Forelimb muscle (tissue), 1 donor: Measurements from ENCODE around the gene TTLL4. TPM values are rescaled to one million over a fixed set of nuclear protein-coding genes. Genes with fewer than 3 reads are reported as not detected.
"Not testable (repeated sequence)": the region's sequence is repeated elsewhere in the genome, so short reads cannot be mapped to it uniquely, and the experiment has no call there.

Source experiments
- DNase-seq: peaks from one replicate; pipeline ENCODE4 v3.0.0-alpha.2; 2013; ENCODE audit warnings: low read depth
- polyA plus RNA-seq: library from polyadenylated mRNA; unstranded; fragments of 120-200 nt; gene quantifications from one replicate; pipeline ENCODE4 v1.2.1, GENCODE V29; 2013; ENCODE audit not compliant: insufficient read length

Gene TTLL4
- polyA plus RNA-seq, 1 donor, result 26.5 TPM

DNA sequence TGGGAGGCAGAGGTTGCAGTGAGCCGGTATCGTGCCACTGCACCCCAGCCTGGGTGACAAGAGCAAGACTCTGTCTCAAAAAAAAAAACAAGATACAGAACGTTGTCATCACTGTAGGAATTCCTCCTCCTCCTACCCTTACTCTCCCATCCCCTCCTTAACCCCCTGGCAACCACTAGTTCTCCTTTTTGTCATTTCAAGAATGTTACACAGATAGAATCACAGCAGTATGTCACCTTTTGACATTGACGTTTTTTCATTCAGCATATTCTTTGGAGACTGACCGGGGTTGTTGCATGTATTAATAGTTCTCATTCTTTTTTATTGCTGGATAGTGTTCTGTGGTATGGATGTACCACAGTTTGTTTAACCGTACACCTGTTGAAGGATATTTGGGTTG lies 32.4 kb downstream of the TTLL4 start:
- no peak for DNase-seq

DNA sequence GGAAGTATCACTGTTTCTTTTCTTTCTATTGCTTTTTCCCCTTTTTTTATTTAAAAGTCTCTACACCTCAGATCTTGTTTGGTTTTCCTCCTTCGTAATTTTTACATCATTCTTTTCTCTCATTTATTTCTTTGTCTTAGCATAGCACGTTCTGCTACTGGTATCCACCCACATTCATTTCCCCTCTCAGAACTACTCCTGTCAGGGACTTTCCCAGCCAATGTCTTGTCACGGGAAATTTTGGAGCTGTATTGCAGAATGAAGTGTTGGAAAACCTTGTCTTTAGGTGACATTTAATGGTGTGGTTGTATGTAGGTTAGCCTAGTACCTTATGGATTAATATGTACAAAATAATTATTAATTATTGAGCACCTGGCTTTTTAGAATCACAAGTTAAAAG lies 34.0 kb downstream of the TTLL4 start:
- DNase-seq, result no peak

DNA sequence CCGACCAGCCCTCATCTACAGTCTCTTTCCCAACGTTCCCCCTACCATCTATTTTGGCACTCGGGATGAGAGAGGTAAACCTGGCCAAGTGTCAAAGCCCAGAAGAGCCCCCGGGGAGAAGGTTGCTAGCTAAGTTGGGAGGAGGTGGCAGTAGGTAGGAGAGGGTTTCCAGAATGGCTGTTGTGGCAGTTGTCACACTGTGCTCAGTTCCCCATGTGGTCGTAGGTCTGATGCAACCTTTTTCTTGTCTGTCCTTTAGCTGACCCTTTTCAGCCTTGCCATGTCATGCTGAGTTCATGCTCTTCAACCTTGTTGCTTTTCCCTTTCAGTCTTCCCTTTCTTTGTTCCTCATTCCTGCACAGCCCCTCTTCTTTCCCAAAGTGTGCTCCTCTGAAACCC lies 34.5 kb downstream of the TTLL4 start:
- DNase-seq, result no peak

DNA sequence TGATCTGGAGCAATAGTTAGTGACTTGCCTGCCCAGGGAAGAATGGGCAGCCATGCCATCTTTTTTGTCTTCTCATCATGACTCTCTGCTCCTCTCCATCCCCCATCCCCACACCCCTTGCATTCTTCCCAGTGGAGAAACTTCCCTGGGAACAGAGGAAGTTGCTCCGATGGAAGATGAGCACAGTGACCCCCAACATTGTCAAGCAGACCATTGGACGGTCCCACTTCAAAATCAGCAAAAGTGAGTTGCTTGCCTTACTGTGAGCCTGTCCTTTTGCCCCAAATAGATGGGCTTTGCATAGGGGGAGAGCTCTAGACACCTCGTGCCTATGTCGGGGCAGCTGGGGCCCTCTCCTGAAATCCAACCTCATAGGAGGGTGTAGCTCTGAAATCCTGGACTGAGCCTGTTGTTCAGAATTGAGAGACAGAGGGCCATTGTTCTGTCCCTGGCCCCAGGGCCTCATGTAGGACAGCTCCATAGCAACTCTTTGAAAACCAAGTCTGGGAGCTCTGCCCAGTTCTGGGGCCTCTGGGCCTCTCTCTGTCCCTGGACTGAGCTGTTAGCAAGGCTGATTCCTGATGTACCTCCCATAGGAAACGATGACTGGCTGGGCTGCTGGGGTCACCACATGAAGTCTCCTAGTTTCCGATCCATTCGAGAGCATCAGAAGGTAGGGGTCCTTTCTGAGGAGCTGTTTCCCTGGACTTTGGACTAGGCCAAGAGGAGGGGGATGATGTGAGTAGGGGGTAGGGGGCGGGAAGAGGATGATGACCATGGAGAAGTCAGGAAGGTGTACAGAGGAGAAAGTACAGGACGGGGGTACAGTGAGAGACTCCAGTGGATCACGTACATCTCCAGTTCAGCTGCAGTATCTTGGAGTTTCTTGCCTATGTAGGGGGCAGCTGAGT lies 35.2 kb downstream of the TTLL4 start:
- peak; percentile 35 for DNase-seq

DNA sequence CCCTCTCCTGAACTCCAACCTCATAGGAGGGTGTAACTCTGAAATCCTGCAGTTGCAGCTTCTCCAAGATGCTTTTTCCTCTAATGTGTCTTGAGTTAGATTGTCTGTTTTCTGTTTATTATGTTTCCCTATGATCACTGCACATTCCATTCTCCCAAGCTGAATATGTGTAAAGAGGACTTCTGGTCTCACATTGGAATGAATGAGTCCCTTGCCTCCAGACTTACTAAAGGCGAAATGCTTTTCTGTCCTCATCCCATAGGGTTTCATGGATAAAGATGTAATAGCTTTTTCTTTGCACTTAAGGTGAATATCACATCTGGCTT lies 35.8 kb downstream of the TTLL4 start:
- DNase-seq, result no peak

DNA sequence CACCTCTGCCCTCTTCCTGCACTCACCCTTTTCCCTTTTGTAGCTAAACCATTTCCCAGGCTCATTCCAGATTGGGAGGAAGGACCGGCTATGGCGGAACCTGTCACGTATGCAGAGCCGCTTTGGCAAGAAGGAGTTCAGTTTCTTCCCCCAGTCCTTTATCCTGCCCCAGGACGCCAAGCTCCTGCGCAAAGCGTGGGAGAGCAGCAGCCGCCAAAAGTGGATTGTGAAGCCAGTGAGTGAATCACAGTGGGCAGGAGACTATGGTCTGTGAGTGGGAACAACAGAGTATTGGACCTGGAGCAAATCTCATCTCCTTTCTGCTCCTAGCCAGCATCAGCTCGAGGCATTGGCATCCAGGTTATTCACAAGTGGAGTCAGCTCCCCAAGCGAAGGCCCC lies 36.3 kb downstream of the TTLL4 start:
- no peak for DNase-seq

DNA sequence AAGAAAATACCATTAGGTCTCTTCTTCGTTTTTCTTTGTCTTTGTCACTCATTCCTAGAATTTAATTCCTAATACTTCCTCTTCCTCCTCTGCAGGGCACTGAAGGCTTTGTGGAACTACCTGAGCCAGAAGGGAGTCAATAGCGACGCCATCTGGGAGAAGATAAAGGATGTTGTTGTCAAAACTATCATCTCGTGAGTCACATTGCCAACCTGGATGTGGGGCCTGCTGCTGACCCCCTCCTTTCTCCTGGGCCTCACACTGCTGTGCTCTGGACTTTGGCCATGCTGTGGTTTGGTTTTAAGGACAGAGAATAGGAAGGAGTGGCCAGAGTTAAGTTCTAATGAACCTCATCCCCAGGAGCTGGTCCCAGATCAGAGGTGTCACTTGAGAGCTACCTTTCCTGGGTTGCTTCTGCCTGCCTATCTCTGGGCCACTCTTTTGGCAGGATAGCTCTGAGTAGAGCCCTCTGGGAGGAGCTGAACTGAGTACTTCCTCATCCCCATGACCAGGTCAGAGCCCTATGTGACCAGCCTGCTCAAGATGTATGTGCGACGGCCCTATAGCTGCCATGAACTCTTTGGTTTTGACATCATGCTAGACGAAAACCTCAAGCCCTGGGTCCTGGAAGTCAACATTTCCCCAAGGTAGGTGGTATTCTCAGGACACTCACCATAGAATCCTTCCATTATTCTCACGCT lies 38.3 kb downstream of the TTLL4 start:
- no peak for DNase-seq

DNA sequence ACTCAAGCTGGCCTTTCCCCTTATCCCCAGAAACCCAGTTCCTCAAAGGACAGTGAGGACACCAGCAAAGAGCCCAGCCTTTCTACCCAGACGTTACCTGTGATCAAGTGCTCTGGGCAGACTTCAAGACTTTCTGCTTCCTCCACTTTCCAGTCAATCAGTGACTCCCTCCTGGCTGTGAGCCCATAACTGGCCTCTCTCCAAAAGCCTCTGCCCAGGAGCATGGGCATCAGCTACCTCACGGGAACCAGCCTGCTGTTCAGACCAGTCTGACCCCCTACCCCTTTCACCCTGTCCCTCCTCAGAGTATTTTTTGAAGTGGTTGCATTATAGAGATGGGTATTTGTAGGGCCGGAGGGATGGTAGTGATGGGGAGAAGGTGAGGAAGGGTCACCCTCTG lies 43.6 kb downstream of the TTLL4 start:
- no peak for DNase-seq

DNA sequence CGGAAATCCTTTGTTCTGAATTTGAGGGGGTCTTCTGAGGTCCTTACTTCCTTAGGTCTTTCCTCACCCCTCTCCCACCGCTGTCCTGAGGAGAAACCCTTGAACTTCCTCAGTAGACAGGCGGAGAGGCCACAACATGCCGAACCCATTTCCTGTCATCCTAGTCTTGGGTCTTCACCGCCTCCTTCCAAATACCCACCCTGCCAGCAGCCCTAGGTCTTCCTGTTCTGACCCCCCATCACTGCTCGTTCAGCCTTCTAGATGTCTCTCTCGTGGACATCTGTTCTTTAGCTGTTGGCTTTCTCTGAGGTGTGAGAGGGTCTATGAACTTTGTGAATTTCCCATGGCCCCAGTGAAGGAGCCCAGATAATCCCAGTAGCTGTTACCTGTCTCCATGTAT lies 44.1 kb downstream of the TTLL4 start:
- no peak for DNase-seq

DNA sequence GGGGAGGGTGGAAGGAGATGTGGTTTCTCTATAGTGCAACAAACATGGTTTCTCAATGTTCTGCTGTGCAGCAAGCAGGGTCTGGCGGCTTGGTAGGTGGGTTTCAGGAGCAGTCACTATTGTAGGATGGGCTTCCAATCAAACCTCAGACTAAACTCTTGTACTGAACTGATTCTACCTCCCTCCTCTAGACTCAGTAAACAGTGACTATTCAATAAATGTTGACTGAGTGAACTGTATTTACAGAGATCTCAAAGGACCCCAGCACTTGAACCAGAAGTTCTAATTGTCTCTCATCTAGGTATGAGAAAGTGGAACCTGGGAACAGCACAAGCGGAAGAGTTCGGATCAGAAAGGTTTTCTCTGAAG lies 44.5 kb downstream of the TTLL4 start:
- DNase-seq, result no peak

DNA sequence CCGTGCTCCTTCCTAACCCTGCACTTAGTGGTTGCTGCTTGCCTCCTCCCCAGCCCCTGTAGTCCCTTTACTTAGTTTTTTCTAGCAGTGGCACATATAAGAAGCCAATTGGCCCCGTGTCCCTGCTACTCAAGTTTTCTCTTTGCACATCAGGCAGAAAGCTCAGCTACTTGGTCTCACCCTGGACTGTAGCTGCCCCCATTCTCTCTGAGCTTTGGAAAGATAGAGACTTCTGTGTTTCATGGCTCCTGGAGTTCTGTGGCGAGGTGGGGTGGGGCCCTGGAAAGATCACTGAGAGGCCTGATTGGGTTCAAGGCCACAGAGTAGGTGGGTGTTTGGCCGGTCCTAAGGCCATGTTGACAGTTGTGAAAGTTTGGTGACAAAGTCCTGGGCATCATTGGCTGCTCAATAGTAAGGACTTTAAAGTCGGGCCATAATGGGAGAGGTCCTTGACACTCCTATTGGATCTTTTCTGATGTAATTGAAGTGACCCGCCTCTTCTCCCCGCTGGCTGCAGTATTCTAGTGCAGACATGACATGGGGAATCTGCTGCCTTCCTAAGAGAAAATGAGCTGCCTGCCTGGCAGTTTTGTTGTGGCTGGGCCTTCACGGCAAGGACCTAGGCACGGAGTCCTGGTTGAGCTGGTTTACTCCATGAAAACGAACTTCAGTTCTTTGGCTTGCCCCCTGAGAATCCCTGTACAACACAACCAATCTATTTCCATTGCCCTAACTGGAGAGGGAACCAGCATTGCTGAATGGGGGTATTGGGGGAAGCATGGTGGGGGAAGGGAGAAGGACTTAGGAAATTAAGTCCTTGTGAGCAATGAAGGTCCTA lies 45.2 kb downstream of the TTLL4 start:
- DNase-seq, result no peak

DNA sequence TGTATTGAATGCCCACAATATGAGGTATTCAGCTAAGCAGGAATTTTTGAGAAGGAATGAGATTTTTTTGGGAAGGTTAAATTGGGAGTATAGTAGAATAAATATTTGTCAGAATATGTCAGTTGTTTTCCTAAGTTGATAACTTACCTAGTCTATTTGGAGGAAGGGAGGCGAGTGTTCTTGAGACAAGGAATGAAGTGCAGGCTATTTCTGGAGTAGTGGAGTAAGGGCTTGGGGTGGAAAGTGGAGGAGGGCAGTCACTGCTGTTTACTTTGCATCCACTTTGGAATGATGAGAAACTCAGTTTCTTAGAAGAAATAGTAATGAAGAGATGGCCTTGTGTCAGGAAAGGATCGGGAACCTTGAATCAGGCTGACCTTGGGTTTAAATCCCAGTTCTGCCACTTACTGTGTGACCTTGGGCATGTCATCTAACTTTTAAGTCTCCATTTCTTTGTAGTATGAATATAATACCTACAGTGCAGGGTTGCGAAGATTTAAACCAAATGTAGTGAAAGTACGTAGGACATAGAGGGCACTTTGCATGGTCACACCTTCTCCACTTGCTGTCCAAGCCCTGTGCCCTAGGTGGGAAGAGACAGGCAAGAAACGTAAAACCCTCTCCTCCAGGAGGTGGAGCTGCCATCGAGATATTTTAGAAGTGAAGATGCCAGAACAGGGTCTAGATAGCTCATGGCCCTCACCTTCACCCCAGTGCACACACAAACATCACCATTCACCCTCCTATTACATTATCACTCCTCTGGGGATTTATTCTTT lies 46.2 kb downstream of the TTLL4 start:
- DNase-seq, result no peak

DNA sequence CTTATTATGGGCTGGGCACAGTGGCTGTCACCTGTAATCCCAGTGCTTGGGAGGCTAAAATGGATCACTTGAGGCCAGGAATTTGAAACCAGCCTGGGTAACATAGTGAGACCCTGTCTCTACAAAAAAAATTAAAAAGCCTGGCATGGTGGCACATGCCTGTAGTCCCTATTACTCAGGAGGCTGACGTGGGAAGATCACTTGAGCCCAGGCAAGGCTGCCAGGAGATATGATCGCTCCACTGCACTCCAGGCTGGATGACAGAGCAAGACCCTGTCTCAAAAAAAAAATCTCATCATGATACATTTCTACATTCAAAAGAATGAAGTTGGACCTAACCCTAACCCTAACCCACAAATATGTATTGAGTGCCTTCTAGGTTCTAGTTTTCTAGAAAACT lies 51.2 kb downstream of the TTLL4 start:
- DNase-seq, result no peak

DNA sequence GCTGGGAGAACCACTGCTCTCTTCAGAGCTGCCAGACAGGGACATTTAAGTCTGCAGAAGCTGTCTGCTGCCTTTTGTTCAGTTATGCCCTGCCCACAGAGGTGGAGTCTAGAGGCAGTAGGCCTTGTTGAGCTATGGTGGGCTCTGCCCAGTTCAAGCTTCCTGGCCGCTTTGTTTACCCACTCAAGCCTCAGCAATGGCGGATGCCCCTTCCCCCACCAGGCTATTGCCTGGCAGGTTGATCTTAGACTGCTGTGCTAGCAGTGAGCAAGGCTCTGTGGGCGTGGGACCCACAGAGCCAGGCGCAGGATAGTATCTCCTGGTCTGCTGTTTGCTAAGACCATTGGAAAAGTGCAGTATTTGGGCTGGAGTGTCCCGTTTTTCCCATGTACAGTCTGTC lies 62.1 kb downstream of the TTLL4 start:
- DNase-seq, result not testable (repeated sequence)

DNA sequence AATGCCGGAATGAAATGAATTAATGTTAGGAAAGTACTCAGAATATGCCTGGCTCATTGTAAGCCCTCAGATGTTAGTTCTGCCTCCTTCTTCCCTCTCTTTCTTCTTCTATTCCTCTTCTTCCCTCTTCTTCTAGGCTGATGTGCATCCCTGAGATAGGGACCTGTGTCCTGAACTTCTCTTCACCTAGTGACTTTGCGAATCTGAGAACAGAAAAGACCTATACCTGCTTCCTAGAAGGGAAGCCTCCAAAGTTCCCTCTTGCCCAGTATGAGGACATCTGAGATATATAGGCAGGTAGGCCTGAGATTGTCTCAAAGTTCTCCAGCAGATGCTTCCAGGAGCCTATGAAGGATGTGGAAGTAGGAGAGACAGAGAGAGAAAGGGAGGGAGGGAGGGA lies 63.2 kb downstream of the TTLL4 start:
- DNase-seq, result no peak

DNA sequence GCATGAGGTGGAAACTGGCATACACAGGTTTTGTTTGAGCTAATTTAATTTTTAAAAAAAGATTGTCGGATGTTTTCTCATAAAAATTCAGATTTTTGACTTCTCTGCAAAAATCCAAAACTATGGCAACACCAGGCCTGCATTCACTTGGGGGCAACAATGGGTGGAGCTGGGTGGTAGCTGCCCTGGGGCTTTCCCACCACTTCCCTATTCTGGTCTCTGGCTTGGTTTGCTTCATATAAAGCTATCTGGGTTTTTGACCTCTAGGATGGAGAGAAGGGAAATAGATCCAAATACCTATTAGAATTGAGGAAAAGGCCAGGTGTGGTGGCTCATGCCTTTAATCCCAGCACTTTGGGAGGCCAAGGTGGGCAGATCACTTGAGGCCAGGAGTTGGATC lies 65.9 kb downstream of the TTLL4 start:
- DNase-seq, result no peak

DNA sequence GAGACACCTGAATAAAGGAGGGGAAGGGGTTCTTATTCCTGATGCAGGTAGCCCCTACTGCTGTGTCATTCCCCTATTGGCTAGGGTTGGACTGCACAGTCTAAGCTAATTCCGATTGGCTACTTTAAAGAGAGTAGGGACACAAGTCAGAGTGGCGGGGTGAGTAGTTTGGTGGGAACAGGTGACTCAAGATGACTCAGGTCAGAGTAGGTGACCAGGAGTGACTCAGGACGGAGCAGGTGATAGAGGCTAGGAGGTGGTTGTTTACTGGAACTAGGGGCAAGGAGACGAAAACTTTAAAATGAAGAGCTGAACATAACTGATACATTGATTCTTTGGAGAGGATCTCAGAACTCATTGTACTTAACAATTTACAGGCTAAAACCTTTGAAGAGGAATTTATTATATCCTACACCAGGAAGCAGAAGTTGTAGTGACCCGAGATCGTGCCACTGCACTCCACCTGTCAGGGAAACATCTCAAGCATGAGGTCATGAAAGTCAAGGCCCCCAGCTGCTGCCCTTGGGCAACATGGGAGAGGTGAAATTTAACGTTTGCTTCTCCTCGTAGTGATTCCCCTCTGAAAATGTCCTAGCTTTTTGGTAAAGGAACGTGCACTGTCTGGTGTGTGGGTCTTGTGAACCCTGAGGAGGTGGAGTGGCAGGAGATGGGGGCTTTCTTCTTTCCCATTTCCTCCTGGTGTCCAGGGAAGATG lies 66.8 kb downstream of the TTLL4 start:
- no peak for DNase-seq

DNA sequence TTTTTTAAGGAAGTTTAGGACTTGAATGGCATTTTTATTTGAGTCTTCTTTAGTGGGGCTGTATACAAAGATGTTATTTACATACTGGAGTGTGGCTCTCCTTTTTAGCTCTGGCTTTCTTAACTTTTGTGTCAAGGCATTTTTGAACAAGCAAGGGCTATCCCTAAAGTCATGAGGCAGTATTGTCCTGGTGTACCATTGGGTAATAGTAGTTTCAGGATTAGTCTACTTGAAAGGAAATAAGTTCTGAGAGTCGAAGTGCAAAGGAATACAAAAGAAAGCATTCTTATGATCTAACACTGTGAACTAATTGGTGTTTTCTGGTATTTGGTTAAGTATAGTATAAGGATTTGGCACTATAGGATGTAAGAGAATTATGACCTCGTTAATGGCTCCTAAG lies 69.4 kb downstream of the TTLL4 start:
- no peak for DNase-seq

DNA sequence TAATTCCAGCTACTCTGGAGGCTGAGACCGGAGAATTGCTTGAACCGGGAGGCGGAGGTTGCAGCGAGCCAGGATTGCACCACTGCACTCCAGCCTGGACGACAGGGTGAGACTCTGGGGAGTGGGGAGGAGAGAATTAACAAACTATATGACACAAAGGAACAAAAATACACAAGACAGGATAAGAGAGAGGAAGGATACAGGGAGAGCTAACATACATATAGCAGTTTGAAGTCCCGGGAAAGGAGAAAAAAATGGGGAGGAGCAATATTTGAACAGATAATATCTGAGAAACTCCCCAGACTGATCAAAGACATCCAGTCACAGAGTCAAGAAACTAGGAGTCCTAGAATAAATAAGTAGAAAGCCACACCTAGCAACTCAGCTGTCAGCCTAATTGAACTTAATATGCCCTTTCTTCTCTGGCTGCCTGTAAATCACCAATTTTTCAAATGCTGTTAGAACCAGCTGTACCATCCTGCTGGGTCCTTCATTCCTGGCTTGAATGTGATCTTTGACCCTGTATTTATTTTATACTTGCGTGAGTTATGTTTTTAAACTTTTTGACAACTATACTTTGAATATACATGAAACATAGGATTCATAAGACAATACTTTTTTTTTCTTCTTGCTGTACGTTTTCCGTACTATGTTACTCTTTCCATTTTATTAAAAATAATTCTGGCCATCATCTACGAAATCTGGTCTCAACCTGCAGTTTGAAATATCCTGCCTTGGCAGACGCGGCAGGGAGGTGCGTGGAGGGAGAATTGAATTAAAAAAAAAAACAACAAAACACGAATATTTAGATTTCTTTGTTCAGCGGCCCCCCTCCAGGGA lies 70.4 kb downstream of the TTLL4 start:
- no peak for DNase-seq
